Stimulated activated CD4-positive, alpha-beta T cell treated with anti-CD3 and anti-CD28 coated beads, Interleukin-12 subunit alpha, Interleukin-12 subunit beta, amount 100 ng/mL, for 4 hours (primary cell): Measurements from ENCODE around the gene PFDN2.
"Not testable (repeated sequence)": the region's sequence is repeated elsewhere in the genome, so short reads cannot be mapped to it uniquely, and the experiment has no call there.

ENCODE experiments used
- DNase-seq: peaks from one replicate; pipeline ENCODE4 v3.0.0-alpha.2; 2020

PFDN2 gene

GRCh38 chr1:161137881-161138280 is 20.0 kb upstream of the PFDN2 start:
- no peak for DNase-seq

GRCh38 chr1:161133220-161133740 is 15.4 kb upstream of the PFDN2 start:
- DNase-seq: no peak

GRCh38 chr1:161132410-161133219 is 14.8 kb upstream of the PFDN2 start, which contains the start of gene DEDD:
Gene DEDD, minus strand, starts transcription at chr1:161132667. Its CDS starts 8,205 bp downstream, at chr1:161124462.
- peak; percentile 86 for DNase-seq

- DNase-seq: no peak
Measured at GRCh38 chr1:161131523-161132409, 13.9 kb upstream of the PFDN2 start.

- DNase-seq: no peak
Measured at GRCh38 chr1:161130266-161130665, 12.4 kb upstream of the PFDN2 start.

GRCh38 chr1:161128591-161129420 is 11.0 kb upstream of the PFDN2 start:
- no peak for DNase-seq

GRCh38 chr1:161127649-161128048 is 9.8 kb upstream of the PFDN2 start:
- DNase-seq: no peak

GRCh38 chr1:161122967-161123366 is 5.1 kb upstream of the PFDN2 start:
- no peak for DNase-seq

GRCh38 chr1:161121834-161122233 is 4.0 kb upstream of the PFDN2 start:
- DNase-seq: no peak

GRCh38 chr1:161121042-161121650 is 3.3 kb upstream of the PFDN2 start:
- no peak for DNase-seq

GRCh38 chr1:161119092-161119903 is 1.5 kb upstream of the PFDN2 start:
- DNase-seq: peak; percentile 57

GRCh38 chr1:161115961-161116360 is 1.9 kb downstream of the PFDN2 start:
- DNase-seq: not testable (repeated sequence)

GRCh38 chr1:161115132-161115711 is 2.6 kb downstream of the PFDN2 start:
- DNase-seq: no peak

GRCh38 chr1:161114556-161114955 is 3.3 kb downstream of the PFDN2 start:
- no peak for DNase-seq

- DNase-seq: no peak
Measured at GRCh38 chr1:161113915-161114314, 3.9 kb downstream of the PFDN2 start.

- no peak for DNase-seq
Measured at GRCh38 chr1:161111527-161111926, 6.3 kb downstream of the PFDN2 start.

- DNase-seq: no peak
Measured at GRCh38 chr1:161111117-161111516, 6.7 kb downstream of the PFDN2 start.

- DNase-seq: no peak
Measured at GRCh38 chr1:161106431-161106830, 11.4 kb downstream of the PFDN2 start.

- DNase-seq: no peak
Measured at GRCh38 chr1:161100556-161100955, 17.3 kb downstream of the PFDN2 start.

- DNase-seq: no peak
Measured at GRCh38 chr1:161099090-161099802, 18.6 kb downstream of the PFDN2 start.
